ENCODE results near the gene SEC24B. TPM values are rescaled to one million over a fixed set of nuclear protein-coding genes. Genes with fewer than 3 reads are reported as not detected.
A peak's percentile ranks its signal among the peaks of the same experiment; 100 is the strongest.

SEC24B gene
- 10 to 100 TPM; 22.0 to 25.9 TPM for total RNA-seq

DNA sequence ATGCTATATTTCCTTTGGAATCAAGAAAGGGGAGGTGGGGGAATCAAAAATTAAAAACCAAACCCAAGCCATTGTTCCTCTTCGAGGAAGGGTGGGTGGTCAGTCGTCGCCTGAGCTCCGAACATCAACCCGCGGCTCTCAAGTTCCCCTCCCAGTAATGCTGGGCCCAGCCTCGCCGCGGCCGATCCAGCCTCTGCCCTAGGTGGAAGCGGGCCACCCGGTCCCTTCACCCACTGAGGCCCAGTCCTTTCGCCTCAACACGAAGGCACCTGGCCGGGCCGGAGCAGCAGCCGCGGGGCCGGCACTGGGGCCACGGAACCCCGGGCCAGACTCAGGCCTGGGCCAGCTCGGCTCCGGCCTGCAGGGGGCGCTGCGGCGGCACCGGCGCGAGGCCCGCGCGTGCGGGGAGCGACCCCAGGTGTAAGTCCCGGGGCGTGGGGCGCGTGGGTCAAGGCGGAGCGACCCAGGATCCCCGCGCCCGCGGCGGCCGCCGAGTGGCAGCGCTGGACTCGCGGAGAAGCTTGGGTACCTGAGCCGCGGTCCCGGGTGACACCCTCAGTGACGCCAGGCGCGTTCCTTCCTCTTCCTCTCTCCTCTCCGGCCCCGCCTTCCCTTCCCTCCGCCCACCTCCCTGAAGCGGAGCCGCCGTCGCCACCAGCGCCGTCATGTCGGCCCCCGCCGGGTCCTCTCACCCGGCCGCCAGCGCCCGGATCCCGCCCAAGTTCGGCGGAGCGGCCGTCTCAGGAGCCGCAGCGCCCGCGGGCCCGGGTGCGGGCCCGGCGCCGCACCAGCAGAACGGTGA, at the start of gene SEC24B:
Gene SEC24B, plus strand, starts transcription at position 611 of the 802 bp plus-strand sequence. Its CDS starts 55 bp downstream, at position 666.
- peaks cover 53% of the 10 kb centered on the region for H3K4me1 Mint-ChIP-seq
- H3K9me3 Mint-ChIP-seq (ENCODE audit: low read depth), result no peaks in the 10 kb centered on the region
- ATAC-seq (peak; percentile 92), DNase-seq (peak; percentile 93)
- H3K4me3 Mint-ChIP-seq, result peak within 1 kb of the TSS; percentile 88
- H3K36me3 Mint-ChIP-seq, result peaks cover 9% of the 10 kb centered on the region
- no peaks in the 10 kb centered on the region for H3K27me3 Mint-ChIP-seq
- H3K27ac Mint-ChIP-seq, result peak within 1 kb of the TSS; percentile 84
- CTCF ChIA-PET, result interaction anchor here (0.6 to 3.2 kb wide), 52 partner anchors 9 to 1079 kb away, joined by 3 to 30 read pairs (median 4); partner anchors contain the start of genes CASP6, GAR1, MCUB and PLA2G12A

DNA sequence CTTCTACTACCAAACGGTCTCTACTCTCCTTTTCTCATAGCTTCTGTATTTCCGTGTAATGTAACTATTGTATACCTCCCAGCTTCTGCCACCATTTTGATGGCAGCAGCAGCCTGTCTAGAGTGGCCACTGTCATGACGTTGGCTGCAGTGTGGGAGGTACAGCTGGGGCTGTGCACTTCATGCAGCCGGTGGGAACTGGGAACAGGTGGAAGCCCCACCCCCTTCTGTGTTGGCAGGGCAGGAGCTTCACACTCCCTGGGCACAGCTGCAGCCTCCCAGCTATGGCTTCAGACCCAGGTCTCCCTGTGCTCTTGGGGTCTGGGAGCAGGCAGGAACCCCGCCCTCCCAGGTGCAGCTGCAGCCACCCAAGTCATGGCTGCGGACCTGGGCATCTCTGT, 49.8 kb upstream of the SEC24B start:
- ATAC-seq (no peak), DNase-seq (no peak)
- CTCF ChIA-PET, result no interaction called here

DNA sequence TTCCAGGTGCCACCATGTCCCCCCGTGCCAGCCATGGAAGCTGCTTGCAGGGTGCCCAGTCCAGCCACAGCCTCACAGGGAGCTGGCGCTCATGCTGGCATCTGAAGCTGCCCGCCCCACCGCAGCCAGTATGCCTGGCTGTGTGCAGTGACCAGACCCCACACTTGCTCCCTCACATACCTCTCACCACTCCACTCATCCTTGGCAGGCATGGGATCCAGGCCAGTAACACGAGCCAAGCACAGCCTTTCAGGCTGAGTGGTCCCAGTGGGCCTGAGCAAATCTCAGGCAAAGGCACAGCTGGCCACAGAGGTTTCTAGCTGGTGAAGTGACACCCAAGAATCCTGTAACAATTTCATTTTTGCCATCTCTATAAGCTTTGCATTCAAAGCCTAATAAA, 48.4 kb upstream of the SEC24B start:
- Mint-ChIP-seq H3K4me1 (peaks cover 4% of the 10 kb centered on the region), H3K27me3 (peaks cover 16% of the 10 kb centered on the region), H3K9me3 (ENCODE audit: low read depth) (no peaks in the 10 kb centered on the region), H3K36me3 (no peaks in the 10 kb centered on the region), H3K27ac (no peak overlapping the region), H3K4me3 (no peak overlapping the region)
- CTCF ChIA-PET, result interaction anchor here (1.2 kb wide), 1 partner anchor 19 kb away, joined by 3 read pairs; no protein-coding TSS in a partner anchor
- ATAC-seq (no peak), DNase-seq (no peak)

More for the DNA sequence above, 49.8 kb upstream of the SEC24B start:
- Mint-ChIP-seq H3K36me3 (no peaks in the 10 kb centered on the region), H3K4me3 (no peak overlapping the region), H3K27ac (no peak overlapping the region), H3K4me1 (no peaks in the 10 kb centered on the region), H3K9me3 (ENCODE audit: low read depth) (no peaks in the 10 kb centered on the region), H3K27me3 (peaks cover 16% of the 10 kb centered on the region)

GRCh38 chr4:109389369-109390114, 44.1 kb upstream of the SEC24B start:
- Mint-ChIP-seq H3K27ac (no peak overlapping the region), H3K4me3 (no peak overlapping the region), H3K4me1 (peaks cover 10% of the 10 kb centered on the region), H3K9me3 (ENCODE audit: low read depth) (no peaks in the 10 kb centered on the region), H3K27me3 (peaks cover 13% of the 10 kb centered on the region), H3K36me3 (no peaks in the 10 kb centered on the region)
- ATAC-seq (no peak), DNase-seq (no peak)
- CTCF ChIA-PET, result no interaction called here

DNA sequence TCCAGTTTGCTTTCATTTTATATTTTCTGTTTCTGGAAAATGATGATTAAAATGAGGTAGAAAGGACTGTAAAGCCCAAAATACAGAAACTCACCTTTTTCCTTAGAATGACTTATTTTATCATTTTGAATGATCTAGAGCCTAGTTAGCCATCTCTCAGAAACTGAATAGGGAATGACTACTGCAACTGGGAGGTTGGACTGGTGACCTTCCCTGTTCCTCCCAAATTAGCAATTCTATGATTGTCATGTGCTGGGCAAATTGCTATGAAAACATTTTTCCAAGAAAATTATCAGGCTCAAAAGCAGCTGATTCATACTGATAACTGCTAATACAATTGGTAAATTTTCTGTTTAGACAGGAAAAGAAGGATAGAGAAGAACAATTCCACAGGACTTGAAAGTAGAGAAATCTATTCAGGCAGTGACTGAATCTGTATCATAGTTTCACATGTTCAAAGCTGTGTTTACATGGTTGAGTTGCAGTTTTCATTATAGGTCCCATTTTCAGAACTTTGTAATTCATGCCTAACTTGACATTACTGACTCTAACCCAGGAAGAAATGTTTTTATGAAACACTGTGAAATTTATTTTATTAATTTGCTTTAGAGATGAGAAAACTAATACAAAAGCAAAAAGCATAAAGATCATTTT, 43.4 kb upstream of the SEC24B start:
- ATAC-seq, result no peak
- Mint-ChIP-seq H3K9me3 (ENCODE audit: low read depth) (no peaks in the 10 kb centered on the region), H3K4me1 (peaks cover 10% of the 10 kb centered on the region), H3K4me3 (no peak overlapping the region), H3K36me3 (no peaks in the 10 kb centered on the region), H3K27ac (no peak overlapping the region), H3K27me3 (peaks cover 13% of the 10 kb centered on the region)
- DNase-seq, result no peak
- CTCF ChIA-PET, result no interaction called here

DNA sequence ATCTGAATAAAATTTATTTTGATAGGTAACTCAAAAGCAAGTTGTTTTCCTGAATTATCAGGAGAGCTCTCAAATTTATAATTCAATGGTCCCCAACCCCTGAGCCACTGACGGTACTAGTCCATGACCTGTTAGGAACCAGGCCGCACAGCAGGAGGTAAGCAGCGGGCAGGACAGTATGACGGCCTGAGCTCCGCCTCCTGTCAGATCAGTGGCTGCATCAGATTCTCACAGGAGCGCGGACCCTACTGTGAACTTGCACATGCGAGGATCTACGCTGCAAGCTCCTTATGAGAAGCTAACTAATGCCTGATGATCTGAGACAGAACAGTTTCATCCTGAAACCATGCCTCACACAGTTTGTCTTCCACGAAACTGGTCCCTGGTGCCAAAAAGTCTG, 37.9 kb upstream of the SEC24B start:
- Mint-ChIP-seq H3K9me3 (ENCODE audit: low read depth) (no peaks in the 10 kb centered on the region), H3K27me3 (peaks cover 22% of the 10 kb centered on the region), H3K36me3 (no peaks in the 10 kb centered on the region), H3K27ac (no peak overlapping the region), H3K4me3 (no peak overlapping the region), H3K4me1 (peaks cover 4% of the 10 kb centered on the region)
- CTCF ChIA-PET, result no interaction called here
- ATAC-seq (no peak), DNase-seq (no peak)

DNA sequence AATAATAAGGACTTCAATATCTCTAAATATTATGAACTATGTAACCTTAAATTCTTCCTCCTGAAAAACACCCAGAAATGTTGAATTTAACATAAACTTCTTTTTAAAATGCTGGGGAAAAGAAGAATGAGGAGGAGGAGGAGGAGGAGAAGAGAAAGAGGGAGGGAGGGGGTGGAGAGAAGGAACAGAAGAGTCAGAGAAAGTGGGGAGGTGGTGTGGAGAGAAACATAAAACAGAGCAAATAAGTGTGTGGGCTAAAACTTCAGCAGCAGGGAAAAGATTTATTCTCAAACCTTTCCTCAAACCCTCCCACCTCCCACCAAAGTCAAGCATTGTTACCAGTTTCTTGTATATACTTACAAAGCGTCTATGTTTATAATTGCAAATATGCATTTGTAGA, 34.7 kb upstream of the SEC24B start:
- CTCF ChIA-PET, result no interaction called here
- DNase-seq (no peak), ATAC-seq (no peak)
- Mint-ChIP-seq H3K36me3 (no peaks in the 10 kb centered on the region), H3K4me1 (no peaks in the 10 kb centered on the region), H3K4me3 (no peak overlapping the region), H3K27ac (no peak overlapping the region), H3K9me3 (ENCODE audit: low read depth) (no peaks in the 10 kb centered on the region), H3K27me3 (peaks cover 35% of the 10 kb centered on the region)

DNA sequence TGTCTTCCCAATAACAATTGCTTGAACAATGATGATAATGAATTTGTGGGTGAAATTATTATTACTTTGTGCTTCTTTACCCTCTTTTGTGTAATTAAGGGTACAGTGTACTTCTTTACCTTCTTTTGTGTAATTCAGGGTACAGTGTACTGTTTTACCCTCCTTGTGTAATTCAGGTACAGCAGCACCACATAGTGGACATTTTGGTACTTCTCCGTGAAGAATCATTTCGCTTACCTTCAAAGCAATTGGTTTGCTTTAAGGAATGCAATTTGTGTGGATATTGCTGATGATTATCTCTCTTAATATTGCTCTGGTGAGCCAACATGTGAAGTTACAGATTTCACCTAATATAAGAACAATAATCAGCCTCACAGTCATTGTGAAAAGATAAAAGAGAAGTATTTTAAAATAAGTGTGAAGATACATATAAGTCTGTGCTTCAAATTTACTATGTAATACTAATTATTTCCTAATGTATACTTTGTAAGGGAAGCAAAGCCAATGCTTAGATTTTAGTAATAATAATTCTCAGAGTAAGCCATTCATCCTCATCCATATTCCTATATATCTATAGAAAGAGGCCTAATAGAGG, 27.2 kb upstream of the SEC24B start:
- ATAC-seq, result peak; percentile 79

DNA sequence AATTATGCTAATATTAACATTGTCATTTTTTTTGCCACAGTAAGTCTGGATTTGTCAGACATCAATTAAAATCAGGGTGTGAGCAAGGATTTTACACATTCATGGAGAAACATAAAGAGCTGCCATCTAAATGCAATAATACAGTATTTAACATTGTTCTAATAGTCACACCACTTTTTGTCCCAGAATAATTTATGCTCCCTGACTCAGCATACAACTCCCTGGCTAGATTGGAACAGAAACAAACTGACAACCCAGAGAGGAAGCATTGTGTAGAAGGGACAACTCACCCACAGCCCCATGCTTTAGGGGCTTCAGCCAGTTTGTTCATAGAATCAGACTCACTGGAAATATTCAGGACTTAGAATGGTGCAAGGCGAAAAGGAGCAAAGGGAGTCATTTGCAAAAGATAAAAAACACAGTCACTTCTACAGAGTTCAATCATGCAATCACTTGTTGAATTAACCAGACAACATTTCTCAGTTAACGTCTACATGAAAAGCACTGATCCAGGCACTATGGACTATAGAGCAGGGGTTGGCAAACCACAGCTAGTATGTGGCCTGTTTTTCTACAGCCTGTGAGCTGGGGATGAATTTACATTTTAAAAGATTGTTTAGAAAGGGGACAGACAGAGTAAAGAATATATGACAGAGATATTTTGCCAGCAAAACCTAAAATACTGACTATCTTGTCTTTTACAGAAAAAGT, 26.4 kb upstream of the SEC24B start:
- Mint-ChIP-seq H3K27me3 (peaks cover 16% of the 10 kb centered on the region), H3K4me1 (no peaks in the 10 kb centered on the region), H3K36me3 (no peaks in the 10 kb centered on the region), H3K4me3 (no peak overlapping the region), H3K27ac (no peak overlapping the region), H3K9me3 (ENCODE audit: low read depth) (no peaks in the 10 kb centered on the region)
- DNase-seq (no peak), ATAC-seq (no peak)
- CTCF ChIA-PET, result interaction anchor here (0.8 kb wide), 1 partner anchor 572 kb away, joined by 3 read pairs; no protein-coding TSS in a partner anchor

More for the DNA sequence above, 27.2 kb upstream of the SEC24B start:
- peak; percentile 52 for DNase-seq
- CTCF ChIA-PET, result interaction anchor here (0.7 to 1.6 kb wide), 6 partner anchors 8 to 572 kb away, joined by 3 to 4 read pairs (median 3); no protein-coding TSS in a partner anchor
- Mint-ChIP-seq H3K9me3 (ENCODE audit: low read depth) (no peaks in the 10 kb centered on the region), H3K27me3 (peaks cover 22% of the 10 kb centered on the region), H3K36me3 (no peaks in the 10 kb centered on the region), H3K27ac (no peak overlapping the region), H3K4me1 (no peaks in the 10 kb centered on the region), H3K4me3 (no peak overlapping the region)

- Mint-ChIP-seq H3K9me3 (ENCODE audit: low read depth) (no peaks in the 10 kb centered on the region), H3K4me1 (no peaks in the 10 kb centered on the region), H3K27me3 (peaks cover 15% of the 10 kb centered on the region), H3K27ac (no peak overlapping the region), H3K4me3 (no peak overlapping the region), H3K36me3 (no peaks in the 10 kb centered on the region)
- DNase-seq (no peak), ATAC-seq (no peak)
- CTCF ChIA-PET, result no interaction called here
Measured at GRCh38 chr4:109408711-109409110, 24.9 kb upstream of the SEC24B start.

GRCh38 chr4:109410226-109410625, 23.4 kb upstream of the SEC24B start:
- ATAC-seq (no peak), DNase-seq (no peak)
- no peaks in the 10 kb centered on the region for H3K4me1 Mint-ChIP-seq
- no peaks in the 10 kb centered on the region for H3K36me3 Mint-ChIP-seq
- no peak overlapping the region for H3K27ac Mint-ChIP-seq
- no peaks in the 10 kb centered on the region for H3K9me3 Mint-ChIP-seq (ENCODE audit: low read depth)
- peaks cover 10% of the 10 kb centered on the region for H3K27me3 Mint-ChIP-seq
- H3K4me3 Mint-ChIP-seq, result no peak overlapping the region
- CTCF ChIA-PET, result no interaction called here

DNA sequence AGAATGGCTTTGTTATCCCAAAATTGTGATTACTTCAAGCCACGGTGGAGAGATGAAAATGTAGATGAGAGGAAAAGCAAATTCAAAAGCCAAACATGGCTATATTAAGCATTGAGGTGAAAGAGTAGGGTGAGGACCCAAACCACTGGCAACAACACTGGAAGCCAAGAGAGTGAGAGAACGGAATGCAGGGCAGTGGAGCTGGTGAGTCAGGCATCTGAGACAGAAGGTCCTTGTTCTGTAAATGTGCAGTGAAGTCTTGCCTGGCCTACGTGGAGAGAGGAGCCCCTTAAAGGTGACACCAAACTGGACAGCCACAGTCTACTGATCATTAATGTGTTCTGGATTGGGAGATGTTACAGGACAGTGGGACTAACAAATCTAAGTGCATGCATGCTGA, 22.8 kb upstream of the SEC24B start:
- DNase-seq (no peak), ATAC-seq (no peak)
- Mint-ChIP-seq H3K4me3 (no peak overlapping the region), H3K4me1 (no peaks in the 10 kb centered on the region), H3K36me3 (no peaks in the 10 kb centered on the region), H3K27me3 (peaks cover 6% of the 10 kb centered on the region), H3K9me3 (ENCODE audit: low read depth) (no peaks in the 10 kb centered on the region), H3K27ac (no peak overlapping the region)
- CTCF ChIA-PET, result no interaction called here

DNA sequence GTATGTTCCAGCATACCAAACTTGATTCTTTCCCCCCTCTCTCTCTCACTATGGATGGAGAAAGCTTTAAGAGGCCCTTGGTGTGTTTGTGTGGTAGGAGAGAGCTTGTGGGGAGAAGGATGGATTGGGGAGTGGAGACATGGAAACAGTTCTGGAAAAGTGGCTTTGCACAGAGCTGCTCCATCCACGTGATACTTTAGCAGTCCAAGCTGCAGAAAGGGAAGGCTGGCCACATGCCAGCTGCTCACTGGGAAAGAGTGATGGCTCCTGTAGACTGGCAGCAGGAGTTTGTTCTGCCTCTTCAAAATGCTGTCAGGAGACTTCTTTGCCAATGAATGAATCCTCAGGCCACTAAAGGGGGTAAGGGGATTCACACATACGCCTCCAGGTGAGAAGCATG, 21.7 kb upstream of the SEC24B start:
- Mint-ChIP-seq H3K27ac (no peak overlapping the region), H3K9me3 (ENCODE audit: low read depth) (no peaks in the 10 kb centered on the region), H3K27me3 (peaks cover 3% of the 10 kb centered on the region), H3K36me3 (no peaks in the 10 kb centered on the region), H3K4me1 (no peaks in the 10 kb centered on the region), H3K4me3 (no peak overlapping the region)
- CTCF ChIA-PET, result no interaction called here
- DNase-seq (no peak), ATAC-seq (no peak)
